SK-N-SH (cell line): ENCODE data around the gene HOXC10. TPM values are rescaled to one million over a fixed set of nuclear protein-coding genes. Genes with fewer than 3 reads are reported as not detected.

Experiments
- CTCF ChIA-PET: fragments of 300-600, 350-600 bp; formaldehyde crosslinking; extraction: SDS; loops from one replicate; lab custom pipeline; 2021; lab: Yijun Ruan, JAX
- POLR2A ChIA-PET: fragments of 350-600 bp; sonication (Branson Sonifier 250); formaldehyde crosslinking; extraction: SDS; loops from one replicate; lab custom pipeline; 2020; ENCODE audit warnings: antibody characterized with exemption, inconsistent platforms; lab: Yijun Ruan, JAX
- DNase-seq: peaks from one replicate; pipeline ENCODE4 v3.0.0; 2012
- H2AFZ ChIP-seq: fragments of 200-600 bp; sonication (generic); 2 replicates; pipeline ENCODE4 v1.8.1; 2016; ENCODE audit warnings: antibody characterized with exemption, mild to moderate bottlenecking, low read depth
- H3F3A ChIP-seq: fragments of 200-600 bp; sonication (generic); replicated peaks from 2 replicates; pipeline ENCODE3; 2016; ENCODE audit warnings: antibody characterized with exemption, mild to moderate bottlenecking; ENCODE audit not compliant: insufficient read depth
- H3K27ac ChIP-seq, 2 experiments: fragments of 200-500 bp in 1 of 2; fragments of 200-600 bp in 1 of 2; sonication (Bioruptor generic) in 1 of 2; sonication (generic), shearing (Covaris generic) in 1 of 2; 2 replicates each; pipeline versions ENCODE4 v1.5.1 to v1.6.1; 2014 to 2016; ENCODE audit warnings: low read depth in 2 of 2, inconsistent platforms in 1 of 2, low read length in 1 of 2, mild to moderate bottlenecking in 1 of 2, mixed read lengths in 1 of 2
- H3K27me3 ChIP-seq: fragments of 200-600 bp; sonication (generic), shearing (Covaris generic); 2 replicates; pipeline ENCODE4 v1.6.1; 2016; ENCODE audit warnings: mixed run types; ENCODE audit not compliant: insufficient read depth
- H3K36me3 ChIP-seq, 2 experiments: fragments of 200-500 bp in 1 of 2; fragments of 200-600 bp in 1 of 2; sonication (Bioruptor generic) in 1 of 2; sonication (generic) in 1 of 2; replicated peaks in 1 of 2; 2 replicates each; pipeline versions ENCODE3 to v1.5.1; 2014 to 2016; ENCODE audit warnings: low read length in 1 of 2, mild to moderate bottlenecking in 1 of 2; ENCODE audit not compliant: insufficient read depth in 2 of 2, control insufficient read depth in 1 of 2
- H3K4me1 ChIP-seq, 2 experiments: fragments of 200-500 bp in 1 of 2; fragments of 200-600 bp in 1 of 2; sonication (Bioruptor generic) in 1 of 2; sonication (generic), shearing (Covaris generic) in 1 of 2; 2 replicates each; pipeline versions ENCODE4 v1.5.1 to v1.6.1; 2014 to 2016; ENCODE audit warnings: low read depth in 1 of 2, low read length in 1 of 2, mixed run types in 1 of 2; ENCODE audit not compliant: insufficient read depth in 2 of 2, control insufficient read depth in 1 of 2
- H3K4me2 ChIP-seq: fragments of 200-600 bp; sonication (generic), shearing (Covaris generic); 2 replicates; pipeline ENCODE4 v1.6.1; 2017; ENCODE audit warnings: mixed run types
- H3K4me3 ChIP-seq, 2 experiments: fragments of 200-500 bp in 1 of 2; fragments of 200-600 bp in 1 of 2; sonication (Bioruptor generic) in 1 of 2; sonication (generic), shearing (Covaris generic) in 1 of 2; 2 replicates each; pipeline versions ENCODE4 v1.5.1 to v1.8.1; 2014 to 2016; ENCODE audit warnings: low read depth in 2 of 2, inconsistent platforms in 1 of 2, low read length in 1 of 2, mild to moderate bottlenecking in 1 of 2, mixed read lengths in 1 of 2, moderate library complexity in 1 of 2
- H3K79me2 ChIP-seq: fragments of 200-600 bp; sonication (generic); 2 replicates; pipeline ENCODE4 v1.8.1; 2017; ENCODE audit warnings: mild to moderate bottlenecking; ENCODE audit not compliant: insufficient read depth
- H3K9ac ChIP-seq: fragments of 200-600 bp; sonication (generic); 2 replicates; pipeline ENCODE4 v1.6.1; 2017; ENCODE audit warnings: mixed run types
- H3K9me2 ChIP-seq: fragments of 200-600 bp; sonication (generic); 2 replicates; pipeline ENCODE4 v1.6.1; 2017; ENCODE audit warnings: mixed run types
- H3K9me3 ChIP-seq: fragments of 200-600 bp; sonication (generic); 2 replicates; pipeline ENCODE4 v1.6.1; 2017; ENCODE audit warnings: mixed run types, mild to moderate bottlenecking, moderate library complexity
- H4K20me1 ChIP-seq: fragments of 200-600 bp; sonication (generic); 2 replicates; pipeline ENCODE4 v1.6.1; 2017; ENCODE audit warnings: mild to moderate bottlenecking, mixed run types; ENCODE audit not compliant: insufficient read depth
- EP300 ChIP-seq, 2 experiments: IDR thresholded peaks; 2 replicates each; pipeline versions ENCODE4 v1.4.0 to v1.6.1; 2012; ENCODE audit warnings: borderline replicate concordance in 1 of 2, low read depth in 1 of 2, low read length in 1 of 2
- EZH2phosphoT487 ChIP-seq: fragments of 200-600 bp; sonication (generic); IDR thresholded peaks from 2 replicates; pipeline ENCODE4 v1.6.1; 2017; ENCODE audit warnings: low read depth, mixed run types, mild to moderate bottlenecking, antibody characterized with exemption, moderate library complexity, borderline replicate concordance
- NFIC ChIP-seq: IDR thresholded peaks from 2 replicates; pipeline ENCODE4 v1.4.0; 2012; ENCODE audit warnings: borderline replicate concordance
- RFX5 ChIP-seq: IDR thresholded peaks from 2 replicates; pipeline ENCODE4 v1.6.1; 2012; ENCODE audit warnings: mild to moderate bottlenecking, improper control_type of control experiment, low read length
- YY1 ChIP-seq: IDR thresholded peaks from 2 replicates; pipeline ENCODE4 v1.4.0; 2012; ENCODE audit warnings: low read depth, mild to moderate bottlenecking
- WGBS: methylation state at CpG from one replicate; pipeline ENCODE4 v1.1.6; 2017; ENCODE audit warnings: low lambda C conversion rate; 5-methylcytosine and 5-hydroxymethylcytosine counted together
- polyA plus RNA-seq, 3 experiments: library from polyadenylated mRNA; depleted of rRNA; stranded (reverse); fragments of >200 nt; gene quantifications; 2 replicates each; pipeline ENCODE4 v1.2.3, GENCODE V29; 2012
- TF ChIP-seq, protein P1 (sequence below): IDR thresholded peaks from 2 replicates; pipeline ENCODE4 v1.4.0; 2012; ENCODE audit warnings: low read depth
- TF ChIP-seq, protein P2 (sequence below): IDR thresholded peaks from 2 replicates; pipeline ENCODE4 v1.4.0; 2012; ENCODE audit warnings: low read depth, borderline replicate concordance

HOXC10 gene
- polyA plus RNA-seq, 1 of the 3 experiments (the other 2 are of a cell fraction) = 0.03 TPM

DNA sequence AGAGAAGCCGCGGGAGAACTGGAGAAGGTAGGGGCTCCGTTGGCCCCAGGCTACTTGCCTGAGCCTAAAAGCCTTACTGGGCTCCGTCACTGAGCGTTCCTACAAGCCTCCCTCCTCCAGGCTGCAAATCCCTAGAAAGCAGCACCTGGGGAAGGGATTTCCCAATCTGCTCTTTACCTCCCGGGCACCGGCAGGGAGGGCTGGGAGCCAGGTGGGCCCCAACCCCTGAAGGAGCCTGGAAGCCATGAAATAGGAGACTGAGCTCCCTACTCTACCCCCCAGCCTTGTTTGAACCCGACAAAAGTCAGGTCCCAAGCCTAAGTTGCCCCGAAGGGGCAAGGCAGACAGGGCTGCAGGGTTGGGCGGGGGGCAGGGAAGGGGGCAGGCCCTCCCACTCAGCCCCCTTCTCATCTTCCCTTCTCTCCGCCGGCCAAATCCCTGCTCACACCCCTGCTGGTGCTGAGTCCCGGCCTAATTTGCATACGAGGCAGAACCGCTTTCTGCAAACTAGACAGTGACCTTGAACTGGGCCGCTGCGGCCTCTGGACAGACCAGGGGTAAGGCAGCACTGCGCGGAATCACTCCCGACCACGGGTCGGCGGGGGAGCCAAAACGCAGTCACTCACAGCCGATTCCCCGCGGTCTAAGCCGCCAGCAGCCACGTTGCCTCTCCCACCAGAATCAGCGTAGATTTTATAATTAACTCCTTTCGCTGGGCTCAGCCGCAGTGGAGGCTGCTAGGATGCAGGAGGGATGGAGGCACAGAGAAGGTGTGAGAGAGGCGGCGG lies 34.0 kb upstream of the HOXC10 start:
- Histone ChIP-seq H3K9me2 (no peaks in the 10 kb centered on the region), H3K27me3 (peaks cover 99% of the 10 kb centered on the region), H3K79me2 (no peaks in the 10 kb centered on the region), H3K36me3 (no peaks in the 10 kb centered on the region), H3K9me3 (no peaks in the 10 kb centered on the region), H3K9ac (no peak overlapping the region), H3K4me2 (no peak overlapping the region), H4K20me1 (peaks cover 13% of the 10 kb centered on the region; the same call in 1 of the 2 replicates), H3K4me3 (no peak overlapping the region), H3K4me1 (no peaks in the 10 kb centered on the region; a peak in 1 of 4 replicates), H3K27ac (no peak overlapping the region), H3F3A (no peaks in the 10 kb centered on the region), H2AFZ (no peak overlapping the region)
- no peak for DNase-seq
- ChIA-PET CTCF (interaction anchor here (0.7 to 2.6 kb wide), 10 partner anchors 11 to 1829 kb away, joined by 3 to 11 read pairs (median 4); partner anchors contain the start of gene HOXC10), POLR2A (no interaction called here)
- WGBS = 25% methylated on average over 29 of the region's 34 CpGs
- TF ChIP-seq RFX5 (no peak), EP300 (IDR thresholded peaks at IDR 0.05; ENCODE audit: borderline replicate concordance in 1 of 2, low read depth in 1 of 2, low read length in 1 of 2) (no peak), YY1 (no peak)
- TF ChIP-seq, protein P1, sequence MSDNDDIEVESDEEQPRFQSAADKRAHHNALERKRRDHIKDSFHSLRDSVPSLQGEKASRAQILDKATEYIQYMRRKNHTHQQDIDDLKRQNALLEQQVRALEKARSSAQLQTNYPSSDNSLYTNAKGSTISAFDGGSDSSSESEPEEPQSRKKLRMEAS = no peak
- TF ChIP-seq, protein P2, sequence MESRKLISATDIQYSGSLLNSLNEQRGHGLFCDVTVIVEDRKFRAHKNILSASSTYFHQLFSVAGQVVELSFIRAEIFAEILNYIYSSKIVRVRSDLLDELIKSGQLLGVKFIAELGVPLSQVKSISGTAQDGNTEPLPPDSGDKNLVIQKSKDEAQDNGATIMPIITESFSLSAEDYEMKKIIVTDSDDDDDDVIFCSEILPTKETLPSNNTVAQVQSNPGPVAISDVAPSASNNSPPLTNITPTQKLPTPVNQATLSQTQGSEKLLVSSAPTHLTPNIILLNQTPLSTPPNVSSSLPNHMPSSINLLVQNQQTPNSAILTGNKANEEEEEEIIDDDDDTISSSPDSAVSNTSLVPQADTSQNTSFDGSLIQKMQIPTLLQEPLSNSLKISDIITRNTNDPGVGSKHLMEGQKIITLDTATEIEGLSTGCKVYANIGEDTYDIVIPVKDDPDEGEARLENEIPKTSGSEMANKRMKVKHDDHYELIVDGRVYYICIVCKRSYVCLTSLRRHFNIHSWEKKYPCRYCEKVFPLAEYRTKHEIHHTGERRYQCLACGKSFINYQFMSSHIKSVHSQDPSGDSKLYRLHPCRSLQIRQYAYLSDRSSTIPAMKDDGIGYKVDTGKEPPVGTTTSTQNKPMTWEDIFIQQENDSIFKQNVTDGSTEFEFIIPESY = no peak

DNA sequence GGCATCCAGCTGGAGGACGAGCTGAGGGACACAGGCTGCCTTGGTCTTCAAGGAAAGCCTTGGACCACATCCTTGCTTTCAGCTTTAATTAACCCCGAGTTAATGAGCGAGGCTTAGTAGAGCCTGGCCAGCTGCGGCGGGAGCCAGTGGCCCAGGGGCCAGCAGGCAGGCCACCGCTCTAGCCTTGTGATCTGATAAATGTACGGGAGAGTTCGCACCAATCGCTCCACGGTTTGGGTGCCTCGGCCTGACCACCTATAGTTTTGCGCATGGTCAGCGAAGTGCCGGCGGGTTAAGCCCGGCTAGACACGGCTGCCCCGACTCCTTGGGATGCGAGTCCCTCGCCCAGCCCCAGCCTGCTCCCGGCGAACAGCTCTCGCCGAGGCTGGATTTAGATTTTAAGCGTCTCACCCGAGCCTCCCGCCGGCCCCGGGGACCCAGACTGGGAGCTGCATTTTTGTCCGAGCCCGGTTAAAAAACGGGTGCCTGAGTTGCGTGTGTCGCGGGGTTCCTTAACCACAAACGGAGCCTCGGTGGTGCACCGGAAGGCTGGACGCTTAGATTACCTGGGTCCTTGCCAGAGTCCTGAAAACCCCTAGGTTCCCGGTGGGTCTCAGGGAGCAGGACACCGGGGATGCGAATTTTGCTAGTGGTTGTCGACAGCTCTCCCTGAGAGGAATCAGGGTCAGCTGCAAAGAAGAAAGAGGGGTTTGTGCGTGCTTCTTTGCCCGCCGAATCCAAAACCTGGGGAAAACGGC lies 33.2 kb upstream of the HOXC10 start:
- ChIA-PET POLR2A (no interaction called here), CTCF (interaction anchor here (0.8 to 2.9 kb wide), 13 partner anchors 10 to 1078 kb away, joined by 3 to 11 read pairs (median 4); partner anchors contain the start of genes HOXC10 and HOXC13)
- DNase-seq = no peak

More for the DNA sequence above, 33.2 kb upstream of the HOXC10 start:
- Histone ChIP-seq H3K4me1 (no peaks in the 10 kb centered on the region; a peak in 1 of 4 replicates), H3K9me3 (no peaks in the 10 kb centered on the region), H3K27me3 (peaks cover 99% of the 10 kb centered on the region), H3K79me2 (no peaks in the 10 kb centered on the region), H3K9me2 (no peaks in the 10 kb centered on the region), H3K4me3 (no peak overlapping the region), H3K9ac (no peak overlapping the region), H3K27ac (no peak overlapping the region), H2AFZ (no peak overlapping the region), H3K4me2 (no peak overlapping the region), H4K20me1 (peaks cover 13% of the 10 kb centered on the region; the same call in 1 of the 2 replicates), H3F3A (no peaks in the 10 kb centered on the region), H3K36me3 (no peaks in the 10 kb centered on the region)
- 32% methylated on average over 34 of the region's 47 CpGs for WGBS
- TF ChIP-seq EZH2phosphoT487 (peak; percentile 73; the same call in 1 of the 2 replicates), NFIC (no peak)
